Sigmoid colon (tissue), 7 donors: ENCODE results near the gene TSEN34. TPM values are rescaled to one million over a fixed set of nuclear protein-coding genes. Genes with fewer than 3 reads are reported as not detected.
A peak's percentile ranks its signal among the peaks of the same experiment; 100 is the strongest.

Experiments used
- DNase-seq: peaks from one replicate; pipeline ENCODE4 v3.0.0-alpha.2; 2019
- H3K27ac ChIP-seq, 4 donors: fragments of 200-600 bp; sonication (generic); one replicate each; pipeline ENCODE4 v1.5.1; 2016 to 2019; ENCODE audit warnings: mild to moderate bottlenecking in 1 of 4
- H3K27me3 ChIP-seq, 3 donors: fragments of 200-600 bp; sonication (generic); one replicate each; pipeline ENCODE4 v1.5.1; 2019; ENCODE audit warnings: mild to moderate bottlenecking in 1 of 3
- H3K36me3 ChIP-seq, 4 donors: fragments of 200-600 bp; sonication (generic); one replicate each; pipeline ENCODE4 v1.5.1; 2016 to 2019
- H3K4me1 ChIP-seq, 4 donors: fragments of 200-600 bp; sonication (generic); one replicate each; pipeline ENCODE4 v1.5.1; 2017 to 2019
- H3K4me3 ChIP-seq, 4 donors: fragments of 200-600 bp; sonication (generic); one replicate each; pipeline ENCODE4 v1.5.1; 2017 to 2019; ENCODE audit warnings: mild to moderate bottlenecking in 2 of 4, moderate library complexity in 1 of 4
- H3K9me3 ChIP-seq, 4 donors: fragments of 200-600 bp in 3 of 4; sonication (generic) in 3 of 4; one replicate each; pipeline versions ENCODE4 v1.5.1 to v1.6.1; 2013 to 2019
- CTCF ChIP-seq, 4 experiments: fragments of 450-650 bp in 3 of 4; fragments of 200-600 bp in 1 of 4; IDR thresholded peaks; one replicate each; pipeline ENCODE4 v1.5.1; 2016 to 2019; ENCODE audit warnings: antibody characterized with exemption in 4 of 4, mild to moderate bottlenecking in 3 of 4, moderate library complexity in 2 of 4
- EP300 ChIP-seq, 4 donors: sonication (generic); formaldehyde crosslinking; IDR thresholded peaks; one replicate each; pipeline ENCODE4 v1.6.1; 2017; ENCODE audit warnings: antibody characterized with exemption in 4 of 4
- POLR2A ChIP-seq, 2 donors: fragments of 450-650 bp; IDR thresholded peaks; one replicate each; pipeline ENCODE4 v1.6.1; 2016; ENCODE audit warnings: antibody characterized with exemption in 2 of 2, mild to moderate bottlenecking in 2 of 2, moderate library complexity in 2 of 2
- POLR2AphosphoS5 ChIP-seq, 4 donors: sonication (generic); formaldehyde crosslinking; IDR thresholded peaks; one replicate each; pipeline ENCODE4 v1.6.1; 2017; ENCODE audit warnings: antibody characterized with exemption in 4 of 4
- WGBS, 2 donors: extraction: QIAGEN DNeasy Blood & Tissue Kit; methylation state at CpG; one replicate each; pipeline ENCODE4 v1.1.7; 2013; 5-methylcytosine and 5-hydroxymethylcytosine counted together
- intact Hi-C: fragments of 100-400 bp; cut with DNase I; formaldehyde crosslinking; loops from one replicate; pipeline ENCODE4 v1.15.1; 2023
- polyA plus RNA-seq, 3 donors: library from polyadenylated mRNA; stranded (reverse); fragments of 200-250 nt; gene quantifications; one replicate each; pipeline ENCODE4 v1.2.3, GENCODE V29; 2013
- total RNA-seq, 4 donors: library from RNA; depleted of rRNA; stranded (reverse); fragments of >200 nt; gene quantifications; one replicate each; pipeline ENCODE4 v1.1.0, GENCODE V29; 2016
- donor health status: healthy with polysubstance abuse.
- donor health status: Bipolar disorder and iron deficiency.
- donor health status: healthy.

The TSEN34 gene
- total and polyA plus RNA-seq, 7 donors, result 41.5 to 80.9 (median 52.5) TPM

- Histone ChIP-seq H3K27ac (no peak overlapping the region), H3K27me3 (no peaks in the 10 kb centered on the region), H3K4me1 (peaks cover 0 to 21% (median 20%) of the 10 kb centered on the region in 4 donors), H3K36me3 (peaks cover 0 to 17% (median 4%) of the 10 kb centered on the region in 4 donors), H3K9me3 (no peaks in the 10 kb centered on the region), H3K4me3 (no peak overlapping the region)
- no peak for TF ChIP-seq CTCF (IDR thresholded peaks at IDR 0.05)
- TF ChIP-seq EP300 (IDR thresholded peaks at IDR 0.05), result no peak
- TF ChIP-seq POLR2AphosphoS5 (IDR thresholded peaks at IDR 0.05), result no peak
- no peak for TF ChIP-seq POLR2A (IDR thresholded peaks at IDR 0.05)
- no peak for DNase-seq
- intact Hi-C loops, result loop anchor here (10.0 kb wide), 1 partner anchor 918 kb away; the partner anchor contains the start of gene PPP1R12C
- 97% methylated on average over 7 of the region's 7 CpGs for WGBS, 2 donors
Measured at GRCh38 chr19:54196536-54196935, 5.4 kb downstream of the TSEN34 start.

GRCh38 chr19:54197121-54197520 is 6.0 kb downstream of the TSEN34 start:
- 79 to 87% methylated on average over 3 of the region's 3 CpGs for WGBS, 2 donors

GRCh38 chr19:54199401-54199800 is 8.3 kb downstream of the TSEN34 start:
- DNase-seq, result no peak
- Histone ChIP-seq H3K27me3 (no peaks in the 10 kb centered on the region), H3K27ac (peak overlapping the region in 1 of 4 donors; percentile 90), H3K36me3 (peaks cover 8 to 30% (median 18%) of the 10 kb centered on the region in 4 donors), H3K9me3 (no peaks in the 10 kb centered on the region), H3K4me3 (no peak overlapping the region), H3K4me1 (peaks cover 0 to 39% (median 38%) of the 10 kb centered on the region in 4 donors)
- TF ChIP-seq EP300 (IDR thresholded peaks at IDR 0.05) (no peak), CTCF (IDR thresholded peaks at IDR 0.05) (no peak), POLR2AphosphoS5 (IDR thresholded peaks at IDR 0.05) (no peak), POLR2A (IDR thresholded peaks at IDR 0.05) (no peak)
- intact Hi-C loops, result loop anchor here (10.0 kb wide), 1 partner anchor 915 kb away; the partner anchor contains the start of gene PPP1R12C
- 96 to 97% methylated on average over 16 of the region's 16 CpGs for WGBS, 2 donors

More at GRCh38 chr19:54197121-54197520, 6.0 kb downstream of the TSEN34 start:
- no peak overlapping the region for H3K27ac ChIP-seq
- intact Hi-C loops, result loop anchor here (10.0 kb wide), 1 partner anchor 918 kb away; the partner anchor contains the start of gene PPP1R12C
- peaks cover 0 to 21% (median 20%) of the 10 kb centered on the region in 4 donors for H3K4me1 ChIP-seq
- H3K27me3 ChIP-seq, result no peaks in the 10 kb centered on the region
- no peak overlapping the region for H3K4me3 ChIP-seq
- DNase-seq, result no peak
- H3K36me3 ChIP-seq, result peaks cover 0 to 23% (median 4%) of the 10 kb centered on the region in 4 donors
- no peaks in the 10 kb centered on the region for H3K9me3 ChIP-seq
- TF ChIP-seq EP300 (IDR thresholded peaks at IDR 0.05), result no peak
- TF ChIP-seq POLR2AphosphoS5 (IDR thresholded peaks at IDR 0.05), result no peak
- TF ChIP-seq POLR2A (IDR thresholded peaks at IDR 0.05), result no peak
- no peak for TF ChIP-seq CTCF (IDR thresholded peaks at IDR 0.05)

GRCh38 chr19:54201172-54201701 is 10.1 kb downstream of the TSEN34 start:
- Histone ChIP-seq H3K4me3 (peak overlapping the region; percentile 60 to 64 (median 63)), H3K27ac (peak overlapping the region; percentile 90 to 96 (median 92)), H3K36me3 (peaks cover 14 to 48% (median 26%) of the 10 kb centered on the region in 4 donors), H3K27me3 (no peaks in the 10 kb centered on the region), H3K4me1 (peaks cover 0 to 57% (median 54%) of the 10 kb centered on the region in 4 donors), H3K9me3 (no peaks in the 10 kb centered on the region)
- DNase-seq, result no peak
- intact Hi-C loops, result loop anchor here (5.0 to 10.0 kb wide), 2 partner anchors 39 to 264 kb away; partner anchors contain the start of gene LENG9
- 1 to 4% methylated on average over 28 of the region's 28 CpGs for WGBS, 2 donors
- no peak for TF ChIP-seq POLR2AphosphoS5 (IDR thresholded peaks at IDR 0.05)
- no peak for TF ChIP-seq EP300 (IDR thresholded peaks at IDR 0.05)
- no peak for TF ChIP-seq POLR2A (IDR thresholded peaks at IDR 0.05)
- TF ChIP-seq CTCF (IDR thresholded peaks at IDR 0.05), result no peak
